GM19193 (cell line): ENCODE data around the gene STK24.

ENCODE experiments used
- POLR2A ChIP-seq: IDR thresholded peaks from 4 replicates; pipeline ENCODE4 v1.6.1; 2011; ENCODE audit not compliant: insufficient read depth, insufficient read length; ENCODE audit errors: extremely low read depth

The STK24 gene

GRCh38 chr13:98454389-98454881, 122.5 kb downstream of the STK24 start:
- TF ChIP-seq POLR2A: no peak

- TF ChIP-seq POLR2A: no peak
Observed at GRCh38 chr13:98452851-98453843, 123.8 kb downstream of the STK24 start.

GRCh38 chr13:98451676-98452470, 125.0 kb downstream of the STK24 start:
- no peak for TF ChIP-seq POLR2A

- no peak for TF ChIP-seq POLR2A
Observed at GRCh38 chr13:98450539-98451111, 126.3 kb downstream of the STK24 start.

- TF ChIP-seq POLR2A: no peak
Observed at GRCh38 chr13:98450026-98450425, 126.9 kb downstream of the STK24 start.

GRCh38 chr13:98449273-98449672, 127.6 kb downstream of the STK24 start:
- TF ChIP-seq POLR2A: no peak

GRCh38 chr13:98448642-98448928, 128.3 kb downstream of the STK24 start:
- TF ChIP-seq POLR2A: no peak

GRCh38 chr13:98447881-98448641, 128.8 kb downstream of the STK24 start:
- no peak for TF ChIP-seq POLR2A

GRCh38 chr13:98447130-98447529, 129.8 kb downstream of the STK24 start:
- no peak for TF ChIP-seq POLR2A

GRCh38 chr13:98446234-98446621, 130.7 kb downstream of the STK24 start:
- peak; percentile 18 for TF ChIP-seq POLR2A

- peak; percentile 14 for TF ChIP-seq POLR2A
Observed at GRCh38 chr13:98445340-98446233, 131.3 kb downstream of the STK24 start.

- TF ChIP-seq POLR2A: no peak
Observed at GRCh38 chr13:98444381-98444780, 132.5 kb downstream of the STK24 start.

GRCh38 chr13:98443800-98444325, 133.0 kb downstream of the STK24 start:
- TF ChIP-seq POLR2A: no peak
